Measurements from ENCODE around the gene P3H1. TPM values are rescaled to one million over a fixed set of nuclear protein-coding genes. Genes with fewer than 3 reads are reported as not detected.

Gene P3H1
- total RNA-seq, 1 donor from 2014 or later = 67.0 TPM

DNA sequence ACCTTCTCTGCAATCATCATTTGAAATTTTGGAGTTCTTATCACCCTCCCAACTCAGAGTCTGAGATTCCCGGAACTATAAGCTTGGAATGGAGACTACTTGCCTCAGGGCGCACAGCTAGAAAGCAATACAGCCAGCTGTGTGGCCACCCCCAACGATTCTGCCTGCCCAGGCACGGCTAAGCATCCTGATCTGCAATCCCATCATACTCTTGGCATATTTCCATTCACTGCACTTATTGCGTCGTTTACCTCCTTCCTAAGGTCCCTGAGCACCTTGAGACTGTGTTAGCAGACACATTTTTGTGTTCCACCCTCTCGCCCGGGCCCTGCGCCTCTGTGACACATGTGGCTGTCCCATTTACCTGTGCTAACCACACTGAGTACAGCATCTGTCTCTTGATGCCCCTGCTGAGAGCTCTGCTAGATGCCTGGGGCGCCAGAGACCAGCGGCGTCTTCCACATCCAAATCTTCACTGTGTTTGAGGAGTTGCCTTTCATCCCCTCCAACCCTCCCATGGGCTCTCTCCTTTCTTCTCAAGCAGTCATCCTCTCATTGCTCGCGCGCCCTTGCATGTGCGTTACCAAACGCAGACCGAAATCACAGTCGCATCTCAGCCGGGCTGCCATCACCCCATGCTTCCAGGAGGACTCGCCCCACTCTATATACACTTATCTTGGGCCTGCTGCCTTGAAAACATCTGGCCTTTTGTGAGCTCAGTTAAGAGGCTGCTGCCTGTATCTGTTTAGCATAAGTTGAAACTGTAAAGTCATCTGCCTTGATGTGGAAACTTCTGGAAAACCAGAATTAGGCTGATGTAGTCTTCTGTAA lies 23.3 kb downstream of the P3H1 start:
- no peak for DNase-seq (ENCODE audit: low read depth in 2 of 2)

- DNase-seq (ENCODE audit: low read depth in 2 of 2) = no peak
These were observed 24.1 kb downstream of the P3H1 start for GRCh38 chr1:42742617-42743316.

GRCh38 chr1:42742141-42742540 lies 24.7 kb downstream of the P3H1 start:
- DNase-seq (ENCODE audit: low read depth in 2 of 2) = no peak

DNA sequence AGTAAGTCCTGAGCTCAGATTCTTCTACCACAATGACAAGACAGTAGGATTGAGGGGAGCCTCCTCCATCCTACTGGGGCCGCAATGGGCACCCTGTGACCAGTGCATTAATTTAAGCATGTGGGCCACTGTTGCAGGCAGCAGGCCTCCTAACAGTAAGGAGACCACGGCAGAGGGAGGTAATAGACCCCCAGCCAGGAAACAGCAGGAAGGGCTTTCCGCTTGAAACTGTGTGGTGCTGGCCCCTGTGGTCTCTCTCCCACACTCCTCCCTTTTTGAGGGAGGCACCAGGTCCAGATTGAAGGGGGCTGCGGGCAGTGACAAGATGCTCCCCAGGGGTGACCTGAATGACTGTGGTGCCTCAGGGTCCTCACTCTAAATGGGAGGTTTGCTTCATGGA lies 25.1 kb downstream of the P3H1 start:
- DNase-seq (ENCODE audit: low read depth in 2 of 2) = no peak

DNA sequence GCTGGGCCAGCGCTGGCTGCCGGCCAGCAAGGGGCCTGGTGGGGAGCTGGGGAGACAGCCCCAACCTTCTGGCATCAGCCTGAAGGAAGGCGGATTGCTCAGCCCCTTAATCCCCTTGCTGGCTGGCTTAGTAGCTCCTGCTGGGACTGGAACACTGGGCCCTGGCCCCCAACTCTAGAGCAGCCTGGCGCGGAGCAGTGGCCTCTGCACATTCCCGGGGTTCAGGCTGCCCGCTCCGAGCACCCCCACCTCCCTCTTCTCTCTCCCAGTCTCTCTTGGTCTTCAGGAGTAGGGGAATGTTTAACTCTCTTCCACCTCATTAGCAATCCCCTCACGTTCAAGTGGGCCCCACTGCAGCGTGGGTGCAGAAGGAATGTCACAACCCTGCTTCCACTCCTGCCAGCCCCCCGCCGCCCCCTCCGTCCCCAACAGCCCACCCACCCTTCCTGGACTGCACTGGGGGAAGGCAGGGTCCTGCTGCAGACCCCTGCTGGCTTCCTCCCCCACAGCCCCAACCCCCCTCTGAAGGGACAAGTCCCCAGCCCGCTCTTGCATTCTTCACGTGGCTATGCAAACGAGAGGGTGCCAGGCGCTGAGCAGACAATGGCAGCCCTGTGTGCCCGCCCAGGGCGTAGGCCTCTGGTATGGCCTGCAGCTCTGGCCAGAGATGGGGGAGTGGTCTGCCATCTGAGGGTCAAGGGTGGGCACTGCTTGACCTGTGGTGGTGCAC lies 25.8 kb downstream of the P3H1 start:
- no peak for DNase-seq (ENCODE audit: low read depth in 2 of 2)

DNA sequence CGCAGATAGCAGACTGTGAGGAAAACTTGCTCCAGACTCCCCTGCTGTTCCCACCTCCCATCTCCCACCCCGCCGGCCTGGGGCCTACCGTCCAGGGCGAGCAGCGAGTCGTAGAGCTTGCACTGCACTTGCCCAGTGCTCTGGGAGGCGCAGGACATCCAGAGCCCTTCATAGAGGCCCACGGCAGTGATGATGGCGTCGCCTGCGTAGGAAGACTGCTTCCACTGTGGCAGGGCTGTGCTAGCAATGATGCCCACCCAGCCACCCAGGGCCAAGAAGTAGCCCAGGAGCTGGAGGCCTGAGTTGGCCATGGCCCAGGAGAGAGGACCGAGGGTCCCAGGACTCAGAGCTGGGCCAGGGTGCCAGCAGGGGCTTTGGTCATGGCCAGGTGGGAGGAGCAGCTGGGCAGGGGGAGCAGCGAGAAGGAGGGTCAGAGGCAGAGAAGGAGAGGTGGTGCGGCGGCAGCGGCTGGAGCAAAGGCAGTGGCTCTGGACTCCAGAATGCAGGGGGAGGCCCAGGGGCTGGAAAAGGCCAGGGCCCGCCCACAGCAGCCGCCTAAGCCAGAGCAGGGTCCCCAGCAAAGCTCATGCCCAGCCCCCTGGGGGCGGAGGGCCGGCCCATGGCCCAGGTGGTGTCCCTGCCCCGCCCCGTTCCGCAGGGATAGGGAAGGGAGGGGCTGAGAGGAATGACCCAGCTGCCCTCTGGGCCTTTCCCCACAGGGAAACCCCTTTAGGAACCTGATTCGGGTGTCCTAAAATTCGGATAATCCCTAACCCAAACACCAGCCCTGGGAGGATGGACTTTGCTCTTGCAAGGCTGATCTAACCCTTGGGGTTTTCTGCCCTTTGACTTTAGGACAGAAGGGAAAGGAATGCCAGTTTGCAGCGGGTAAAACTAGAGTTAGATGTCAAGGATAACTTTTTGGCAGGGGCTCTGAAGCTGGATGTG lies 26.8 kb downstream of the P3H1 start, which contains the start of gene CLDN19:
Gene CLDN19, minus strand, starts transcription at position 484 of the 948 bp plus-strand sequence. Its CDS starts 173 bp downstream, at position 311.
- no peak for DNase-seq (ENCODE audit: low read depth in 2 of 2)

DNA sequence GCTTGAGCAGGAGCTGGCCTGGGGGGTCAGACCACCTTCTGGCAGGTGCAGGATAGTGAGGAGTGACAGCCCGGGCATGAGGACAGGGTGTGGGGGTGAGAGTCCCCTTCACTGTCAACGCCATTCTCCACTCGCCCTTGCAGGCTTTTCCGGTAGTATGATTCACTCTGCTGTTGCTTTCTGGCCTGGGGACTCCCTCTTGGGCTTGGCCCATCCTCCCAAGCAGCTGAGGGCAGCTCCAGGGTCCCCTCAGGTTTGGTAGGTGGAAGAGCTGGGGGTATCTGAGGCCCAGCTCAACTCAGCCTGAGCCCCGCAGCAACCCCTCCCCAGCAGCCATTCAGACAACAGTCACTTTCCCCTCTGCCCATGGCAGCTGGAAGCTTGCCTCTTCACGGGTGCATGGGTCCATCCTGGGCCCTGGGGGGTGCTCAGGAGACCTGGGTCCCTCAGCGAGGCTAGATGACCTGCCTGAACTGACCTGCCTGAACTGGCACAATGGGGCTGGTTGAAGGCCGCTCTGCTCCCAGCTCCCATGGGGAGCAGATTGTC lies 28.1 kb downstream of the P3H1 start:
- no peak for DNase-seq (ENCODE audit: low read depth in 2 of 2)

DNA sequence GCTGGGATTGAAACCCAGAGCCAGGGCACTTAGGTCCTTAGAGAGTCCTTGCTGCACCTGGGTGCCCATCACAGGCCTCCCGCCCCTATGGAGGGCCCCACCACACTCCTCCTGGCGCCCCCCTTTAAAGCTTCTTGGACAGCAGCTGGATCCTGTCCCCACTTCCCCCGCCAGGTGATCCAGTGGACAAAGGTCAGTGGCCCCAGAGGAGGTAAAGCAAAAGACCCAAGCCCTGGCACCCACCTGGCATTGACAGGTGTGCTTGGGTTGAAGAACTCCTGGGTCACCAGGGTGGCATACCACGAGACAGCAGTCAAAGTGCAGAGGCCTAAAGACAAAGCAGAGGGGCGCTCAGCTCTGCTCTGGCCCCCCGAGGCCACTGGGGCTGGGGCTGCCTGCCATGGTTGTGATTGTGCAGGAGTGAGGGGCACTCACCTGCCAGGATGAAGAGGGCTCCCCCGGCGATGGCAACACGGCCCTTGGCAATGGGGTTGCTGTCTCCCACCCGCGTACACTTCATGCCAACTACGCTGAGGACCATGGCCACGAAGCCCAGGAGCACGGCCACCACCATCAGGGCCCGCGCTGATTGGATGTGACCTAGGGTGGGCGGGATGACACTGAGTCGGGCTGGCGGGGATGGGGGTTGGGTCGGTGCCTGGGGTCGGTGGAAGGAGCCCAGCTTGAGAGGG lies 28.7 kb downstream of the P3H1 start:
- DNase-seq (ENCODE audit: low read depth in 2 of 2) = no peak

DNA sequence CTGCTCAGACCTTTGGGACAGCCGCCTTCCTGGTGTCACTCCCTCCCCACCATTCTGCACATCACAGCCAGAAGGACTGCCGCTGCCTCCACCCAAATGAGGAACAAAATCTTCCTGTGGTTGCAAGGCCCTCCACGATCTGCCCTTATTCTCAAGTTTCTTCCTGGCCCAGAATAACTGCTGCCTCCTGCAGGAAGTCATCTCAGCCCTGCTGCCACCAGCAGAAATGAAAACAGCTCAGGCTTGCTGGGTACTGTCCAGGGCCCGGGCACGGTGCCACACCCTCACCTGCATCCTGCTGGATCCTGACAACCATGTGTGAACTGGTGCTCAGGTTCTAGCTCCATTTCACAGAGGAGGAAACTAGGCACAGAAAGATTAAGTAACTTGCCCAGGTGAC lies 29.6 kb downstream of the P3H1 start:
- no peak for DNase-seq (ENCODE audit: low read depth in 2 of 2)

- no peak for DNase-seq (ENCODE audit: low read depth in 2 of 2)
These were observed 30.1 kb downstream of the P3H1 start for GRCh38 chr1:42736571-42737200.

DNA sequence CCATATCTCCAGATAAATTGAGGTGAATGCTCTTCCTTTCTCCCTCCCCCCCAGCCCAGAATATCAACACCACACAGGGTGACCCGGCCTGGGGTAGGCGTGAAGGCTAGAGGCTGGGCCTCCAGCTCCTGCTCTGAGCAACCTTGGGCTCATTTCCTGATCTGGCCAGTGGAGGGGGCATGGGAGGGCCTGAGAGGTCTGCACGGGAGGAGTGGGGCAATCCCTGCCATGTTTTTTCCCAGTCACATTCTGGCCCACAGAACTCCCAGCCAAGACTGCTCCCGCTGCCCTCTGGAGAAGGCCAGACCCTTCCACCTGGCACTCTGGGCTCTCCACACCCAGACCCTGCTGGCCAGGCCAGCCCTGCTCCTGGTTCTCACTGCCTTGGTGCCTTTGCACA lies 30.7 kb downstream of the P3H1 start:
- no peak for DNase-seq (ENCODE audit: low read depth in 2 of 2)

DNA sequence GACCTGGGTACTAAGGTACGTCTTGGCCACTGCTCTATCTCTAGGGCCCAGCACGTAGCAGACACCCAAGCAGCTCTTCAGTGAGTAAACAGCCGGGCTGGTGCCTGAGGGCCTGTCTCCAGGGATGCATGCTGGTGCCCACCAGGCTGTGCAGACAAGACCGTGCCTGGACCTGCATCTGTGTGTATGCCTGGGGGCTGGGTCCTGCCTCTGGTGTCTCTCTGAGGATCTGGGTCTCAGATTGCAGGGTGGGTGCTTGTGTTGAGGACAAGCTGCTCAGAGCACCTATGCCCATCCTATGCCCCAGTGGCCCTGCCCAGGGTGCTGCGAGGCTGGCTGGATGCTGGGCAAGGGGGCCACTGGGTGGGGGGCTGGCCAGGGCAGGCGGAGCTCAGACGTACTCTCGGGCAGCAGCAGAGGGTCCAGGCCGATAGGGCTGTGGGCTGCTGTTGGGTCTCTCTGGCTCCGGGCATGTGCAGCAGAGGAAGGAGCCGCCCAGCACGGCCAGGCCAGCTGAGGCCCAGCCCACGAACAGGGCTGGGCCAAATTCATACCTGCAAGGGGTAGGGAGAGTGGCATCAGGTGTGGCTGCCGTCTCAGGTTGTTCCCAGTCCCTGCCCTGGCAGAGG lies 31.2 kb downstream of the P3H1 start:
- no peak for DNase-seq (ENCODE audit: low read depth in 2 of 2)

DNA sequence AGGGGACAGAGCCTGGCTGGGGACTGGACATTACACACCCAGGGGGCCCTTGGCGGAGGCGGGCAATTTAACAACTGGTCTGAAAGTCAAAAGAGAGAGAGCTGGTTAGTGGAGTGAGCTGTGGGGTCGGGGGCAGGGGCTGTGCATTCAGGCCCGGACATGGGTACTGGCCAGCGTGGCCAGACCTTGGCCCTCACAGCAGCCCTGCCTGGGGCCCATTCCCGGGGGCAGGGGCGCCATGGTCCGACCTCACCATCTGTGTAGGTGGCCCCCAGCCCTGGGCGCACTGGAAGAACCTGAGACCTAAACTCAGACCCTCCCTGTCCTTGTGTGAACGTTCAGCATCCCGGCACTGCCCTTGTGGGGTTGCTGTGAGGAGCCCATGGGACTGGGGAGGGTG lies 31.8 kb downstream of the P3H1 start:
- DNase-seq (ENCODE audit: low read depth in 2 of 2) = no peak

- no peak for DNase-seq (ENCODE audit: low read depth in 2 of 2)
These were observed 32.4 kb downstream of the P3H1 start for GRCh38 chr1:42734201-42735035.

- no peak for DNase-seq (ENCODE audit: low read depth in 2 of 2)
These were observed 33.2 kb downstream of the P3H1 start for GRCh38 chr1:42733415-42734200.

DNA sequence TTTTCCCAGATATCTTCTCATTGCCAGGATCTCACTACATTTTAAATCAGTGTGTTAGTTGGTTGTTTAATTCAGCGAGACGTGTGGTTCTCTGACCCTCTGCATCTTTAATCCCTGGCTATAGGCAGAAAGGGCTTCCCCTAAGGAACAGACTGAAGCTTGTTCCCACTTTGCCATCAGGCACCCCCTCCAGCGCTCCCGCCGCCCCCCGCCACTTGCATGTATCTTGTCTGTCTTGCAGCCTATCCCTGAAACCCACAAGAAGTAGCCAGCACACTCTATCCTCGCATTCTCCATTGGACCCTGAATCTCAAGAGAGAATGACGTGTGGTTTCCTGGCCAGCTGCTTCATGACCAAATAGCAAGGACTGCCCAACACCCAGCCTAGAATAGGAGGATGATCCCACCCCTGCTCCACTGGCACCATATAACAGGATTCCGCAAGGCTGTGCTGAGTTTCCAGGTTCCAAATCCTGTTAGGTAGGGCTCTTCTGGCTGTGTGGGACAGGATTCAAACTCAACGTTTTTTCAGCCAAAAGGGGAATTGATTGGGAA lies 34.6 kb downstream of the P3H1 start:
- DNase-seq (ENCODE audit: low read depth in 2 of 2) = no peak

DNA sequence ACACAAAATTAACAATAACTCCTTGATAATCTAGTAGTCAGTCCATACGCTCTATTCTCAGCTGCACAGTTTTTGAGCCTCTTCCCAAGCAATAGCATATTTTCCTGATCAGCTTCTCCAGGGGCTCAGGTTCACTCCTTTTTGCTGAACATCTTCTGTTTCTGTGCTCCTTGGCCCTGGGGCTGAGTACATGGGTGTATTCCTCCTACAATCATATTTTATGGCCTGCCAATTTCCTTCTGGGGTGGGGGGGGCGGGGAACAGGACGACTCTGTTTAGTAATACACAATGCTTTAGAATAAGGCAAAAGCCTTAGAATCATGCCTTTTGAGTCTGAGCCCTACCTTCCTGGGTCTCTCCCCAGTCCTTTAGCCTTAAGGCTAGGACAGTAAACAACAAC lies 35.2 kb downstream of the P3H1 start:
- DNase-seq (ENCODE audit: low read depth in 2 of 2) = no peak

Data from dermis microvascular lymphatic vessel endothelial cell (primary cell).